Measurements from ENCODE around the gene HOTAIR.

HOTAIR gene

GRCh38 chr12:53985692-53985993 is 10.9 kb upstream of the HOTAIR start:
- DNase-seq, result no peak

- peak; percentile 58 for DNase-seq
Measured at GRCh38 chr12:53984901-53985691, 10.3 kb upstream of the HOTAIR start, which contains the start of gene HOXC10. HOXC10 (plus strand) TSS chr12:53985146; CDS start chr12:53985260, 114 bp downstream.

GRCh38 chr12:53983950-53984572 is 9.3 kb upstream of the HOTAIR start:
- no peak for DNase-seq

GRCh38 chr12:53983568-53983949 is 8.8 kb upstream of the HOTAIR start:
- no peak for DNase-seq

GRCh38 chr12:53982648-53983567 is 8.2 kb upstream of the HOTAIR start:
- no peak for DNase-seq

- no peak for DNase-seq
Measured at GRCh38 chr12:53981634-53982565, 7.1 kb upstream of the HOTAIR start.

GRCh38 chr12:53980802-53981496 is 6.2 kb upstream of the HOTAIR start:
- DNase-seq, result no peak

GRCh38 chr12:53980104-53980801 is 5.5 kb upstream of the HOTAIR start:
- DNase-seq, result no peak

GRCh38 chr12:53978477-53979356 is 4.0 kb upstream of the HOTAIR start:
- no peak for DNase-seq

GRCh38 chr12:53977596-53978445 is 3.1 kb upstream of the HOTAIR start:
- DNase-seq, result no peak

GRCh38 chr12:53976823-53977595 is 2.3 kb upstream of the HOTAIR start:
- DNase-seq, result no peak

- no peak for DNase-seq
Measured at GRCh38 chr12:53976172-53976822, 1.5 kb upstream of the HOTAIR start.

- DNase-seq, result no peak
Measured at GRCh38 chr12:53975479-53976152, 862 bp upstream of the HOTAIR start.

GRCh38 chr12:53975064-53975471 is 314 bp upstream of the HOTAIR start:
- no peak for DNase-seq

- no peak for DNase-seq
Measured at GRCh38 chr12:53973236-53974042, 1.3 kb downstream of the HOTAIR start.

- DNase-seq, result no peak
Measured at GRCh38 chr12:53972722-53973235, 2.0 kb downstream of the HOTAIR start, which contains the start of gene HOXC11. HOXC11 (plus strand) TSS chr12:53973126; CDS start chr12:53973242, 116 bp downstream.
